GM10248 (cell line): ENCODE results near the gene HIGD1B.

Experiments
- CTCF ChIA-PET: fragments of 300-600 bp; sonication (Branson Sonifier 250); formaldehyde crosslinking; extraction: SDS; loops from one replicate; lab custom pipeline; 2021; ENCODE audit warnings: antibody characterized with exemption; lab: Yijun Ruan, JAX
- POLR2A ChIA-PET: fragments of 350-650 bp; sonication (Branson Sonifier 250); formaldehyde crosslinking; extraction: SDS; loops from one replicate; lab custom pipeline; 2020; ENCODE audit warnings: antibody characterized with exemption; lab: Yijun Ruan, JAX
- DNase-seq: peaks from one replicate; pipeline ENCODE4 v3.0.0; 2012; ENCODE audit errors: extremely low spot score
- CTCF ChIP-seq: IDR thresholded peaks from 2 replicates; pipeline ENCODE4 v1.5.1; 2012; ENCODE audit warnings: mild to moderate bottlenecking, low read depth; ENCODE audit errors: extremely low read depth, missing control alignments, control extremely low read depth

HIGD1B gene

GRCh38 chr17:44867841-44868240 lies 20.2 kb downstream of the HIGD1B start:
- ChIA-PET POLR2A (interaction anchor here (0.7 kb wide), 1 partner anchor 10 kb away, joined by 4 read pairs; no protein-coding TSS in a partner anchor), CTCF (interaction anchor here (0.9 to 18.0 kb wide), 5 partner anchors 8 to 334 kb away, joined by 3 to 454 read pairs (median 5); no protein-coding TSS in a partner anchor)
- TF ChIP-seq CTCF = no peak
- DNase-seq = no peak

- no peak for DNase-seq
- TF ChIP-seq CTCF = no peak
- ChIA-PET CTCF (interaction anchor here (18.0 kb wide), 1 partner anchor 94 kb away, joined by 454 read pairs; no protein-coding TSS in a partner anchor), POLR2A (no interaction called here)
These were observed 23.9 kb downstream of the HIGD1B start for GRCh38 chr17:44871556-44871955.

DNA sequence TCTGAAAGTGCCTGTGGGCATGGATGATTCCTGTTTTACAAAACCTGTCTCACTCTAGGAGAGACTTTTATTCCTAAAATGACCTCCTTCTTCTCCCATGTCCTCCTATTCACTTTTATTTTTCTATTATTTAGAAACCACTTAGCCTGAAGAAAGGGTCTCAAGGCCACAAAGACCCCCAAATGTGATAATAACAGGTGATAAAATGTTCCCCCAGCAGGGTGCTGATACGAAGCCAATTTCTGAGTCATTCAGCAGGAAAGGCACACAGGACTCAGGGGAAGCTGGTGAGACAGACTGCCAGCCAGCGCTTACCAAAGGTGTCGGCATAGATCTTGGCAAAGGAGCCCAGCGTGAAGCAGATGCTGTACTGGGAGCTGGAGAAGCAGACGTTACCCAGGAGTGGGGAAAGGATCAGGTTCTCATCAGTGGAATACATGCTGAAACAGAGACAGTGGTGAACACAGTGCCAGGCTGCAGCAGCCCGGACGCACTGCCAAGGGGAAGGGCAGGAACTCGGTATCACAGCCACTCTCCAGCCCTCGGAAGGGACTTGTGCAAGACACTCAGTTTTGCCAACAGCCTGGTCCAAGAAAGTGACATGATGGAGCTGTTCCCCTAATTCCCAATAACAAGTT lies 24.6 kb downstream of the HIGD1B start:
- CTCF ChIA-PET = interaction anchor here (1.2 to 13.3 kb wide), 2 partner anchors 12 to 94 kb away, joined by 3 to 156 read pairs; no protein-coding TSS in a partner anchor

DNA sequence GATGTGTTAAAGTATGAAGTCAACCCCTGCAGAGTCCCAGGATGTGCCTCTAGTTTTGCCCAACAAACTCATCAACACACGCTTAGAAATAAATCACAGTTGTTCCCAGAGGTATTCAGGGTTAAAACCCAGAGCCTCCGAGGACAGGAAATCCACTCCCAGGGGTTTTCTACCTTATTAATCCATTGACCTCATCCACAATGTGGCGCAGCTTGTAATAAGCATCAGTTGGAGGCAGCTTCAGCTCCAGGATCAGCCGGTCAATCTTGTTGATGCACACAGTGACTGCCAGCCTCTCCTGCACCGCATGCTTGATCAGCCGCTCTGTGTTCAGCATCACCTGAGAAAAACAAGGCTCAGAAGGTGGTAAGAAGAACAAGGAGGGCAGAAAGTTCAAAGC lies 28.1 kb downstream of the HIGD1B start:
- ChIA-PET POLR2A (interaction anchor here (0.7 kb wide), 1 partner anchor 39 kb away, joined by 9 read pairs; no protein-coding TSS in a partner anchor), CTCF (interaction anchor here (7.3 to 13.3 kb wide), 2 partner anchors 11 to 97 kb away, joined by 72 to 156 read pairs; no protein-coding TSS in a partner anchor)
- no peak for DNase-seq
- no peak for TF ChIP-seq CTCF

More for the DNA sequence above, 24.6 kb downstream of the HIGD1B start:
- TF ChIP-seq CTCF = no peak
- POLR2A ChIA-PET = no interaction called here
- DNase-seq = no peak

DNA sequence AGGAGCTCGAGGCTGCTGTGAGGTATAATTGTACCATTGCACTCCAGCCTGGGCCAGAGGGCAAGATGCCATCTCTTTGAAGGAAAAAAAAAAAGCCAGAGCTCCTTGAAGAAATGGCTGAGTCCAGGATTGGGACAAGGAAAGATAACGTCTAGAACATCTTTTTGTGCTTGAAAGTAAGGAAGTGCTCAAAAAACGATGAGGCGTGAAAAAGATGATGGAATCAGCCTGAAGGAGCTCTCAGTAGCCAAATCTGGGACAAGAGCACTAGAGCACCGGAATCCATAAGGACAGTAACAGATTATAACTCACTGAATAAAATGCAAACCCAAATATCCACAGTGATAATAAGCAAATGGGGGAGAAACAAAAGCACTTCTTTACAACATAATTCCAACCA lies 29.4 kb downstream of the HIGD1B start:
- POLR2A ChIA-PET = no interaction called here
- no peak for DNase-seq
- CTCF ChIA-PET = interaction anchor here (0.8 to 13.3 kb wide), 6 partner anchors 12 to 145 kb away, joined by 3 to 156 read pairs (median 8); no protein-coding TSS in a partner anchor
- TF ChIP-seq CTCF = no peak

DNA sequence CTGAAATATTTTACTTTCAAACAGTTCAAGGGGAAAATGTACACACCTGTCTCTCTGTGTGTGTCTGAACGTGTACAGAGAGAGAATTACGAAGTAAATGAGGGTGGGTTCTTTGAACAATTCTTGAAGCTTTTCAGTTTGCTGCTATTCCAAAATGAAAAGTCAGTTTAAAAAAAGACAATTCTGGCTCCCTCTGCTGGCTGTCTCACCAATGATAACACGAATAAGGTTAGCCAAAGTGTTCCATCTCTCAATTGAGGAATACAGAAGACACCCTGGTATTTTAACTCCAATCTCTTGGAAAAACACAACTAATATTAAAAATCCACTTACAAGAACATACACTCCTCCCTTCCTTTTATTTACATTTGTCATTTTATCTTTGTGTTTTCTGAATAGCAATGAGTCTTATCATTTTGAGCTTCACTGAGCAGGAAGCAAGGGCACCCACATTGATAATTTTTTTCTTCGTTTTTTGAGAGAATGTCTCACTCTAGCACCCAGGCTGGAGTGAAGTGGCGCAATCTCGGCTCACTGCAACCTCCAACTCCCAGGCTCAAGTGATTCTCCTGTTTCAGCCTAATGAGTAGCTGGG lies 31.0 kb downstream of the HIGD1B start:
- peak; percentile 36 for DNase-seq
- ChIA-PET CTCF (interaction anchor here (0.7 to 13.3 kb wide), 20 partner anchors 8 to 669 kb away, joined by 3 to 156 read pairs (median 4); no protein-coding TSS in a partner anchor), POLR2A (interaction anchor here (0.6 to 0.8 kb wide), 2 partner anchors 95 to 270 kb away, joined by 4 to 5 read pairs; partner anchors contain the start of gene HEXIM1)
- peak; percentile 48 for TF ChIP-seq CTCF
